B cell (primary cell): ENCODE results near the gene MSGN1.

Experiments used
- EZH2 ChIP-seq: IDR thresholded peaks from 2 replicates; pipeline ENCODE4 v1.6.1; 2012; ENCODE audit warnings: borderline replicate concordance, low read depth, mild to moderate bottlenecking, moderate library complexity, low read length; ENCODE audit not compliant: insufficient read depth, poor library complexity, severe bottlenecking
- TF ChIP-seq, protein P1 (sequence below): fragments of 200-600 bp; IDR thresholded peaks from one replicate; pipeline ENCODE4 v1.8.0; 2022; ENCODE audit warnings: antibody characterized with exemption, mild to moderate bottlenecking

DNA sequence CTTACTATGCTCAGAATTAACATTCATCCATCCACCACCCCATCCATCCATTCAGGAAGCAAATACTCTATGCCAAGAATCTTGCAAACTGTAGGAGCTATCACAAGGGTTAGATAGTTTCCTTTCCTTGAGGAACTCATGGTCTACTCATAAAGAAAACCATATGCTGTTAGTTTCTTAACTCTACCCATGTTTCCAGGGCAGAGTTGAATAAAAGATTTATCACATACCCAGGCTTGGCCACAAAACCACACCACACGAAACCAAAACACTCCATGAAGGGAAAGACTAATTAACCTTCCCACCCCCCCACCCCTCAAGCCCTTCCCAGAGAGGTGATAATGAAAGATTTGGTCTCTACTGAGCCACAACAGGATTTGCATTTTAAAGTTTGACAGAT, 23.7 kb upstream of the MSGN1 start:
- TF ChIP-seq, protein P1, sequence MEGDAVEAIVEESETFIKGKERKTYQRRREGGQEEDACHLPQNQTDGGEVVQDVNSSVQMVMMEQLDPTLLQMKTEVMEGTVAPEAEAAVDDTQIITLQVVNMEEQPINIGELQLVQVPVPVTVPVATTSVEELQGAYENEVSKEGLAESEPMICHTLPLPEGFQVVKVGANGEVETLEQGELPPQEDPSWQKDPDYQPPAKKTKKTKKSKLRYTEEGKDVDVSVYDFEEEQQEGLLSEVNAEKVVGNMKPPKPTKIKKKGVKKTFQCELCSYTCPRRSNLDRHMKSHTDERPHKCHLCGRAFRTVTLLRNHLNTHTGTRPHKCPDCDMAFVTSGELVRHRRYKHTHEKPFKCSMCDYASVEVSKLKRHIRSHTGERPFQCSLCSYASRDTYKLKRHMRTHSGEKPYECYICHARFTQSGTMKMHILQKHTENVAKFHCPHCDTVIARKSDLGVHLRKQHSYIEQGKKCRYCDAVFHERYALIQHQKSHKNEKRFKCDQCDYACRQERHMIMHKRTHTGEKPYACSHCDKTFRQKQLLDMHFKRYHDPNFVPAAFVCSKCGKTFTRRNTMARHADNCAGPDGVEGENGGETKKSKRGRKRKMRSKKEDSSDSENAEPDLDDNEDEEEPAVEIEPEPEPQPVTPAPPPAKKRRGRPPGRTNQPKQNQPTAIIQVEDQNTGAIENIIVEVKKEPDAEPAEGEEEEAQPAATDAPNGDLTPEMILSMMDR, result no peak
- TF ChIP-seq EZH2, result no peak
